Activated CD8-positive, alpha-beta memory T cell treated with anti-CD3 and anti-CD28 coated beads, Interleukin-2, amount 10 ng/mL, durations not matched to agents 7 days and 5 days (primary cell): ENCODE data around the gene APBA2. TPM values are rescaled to one million over a fixed set of nuclear protein-coding genes. Genes with fewer than 3 reads are reported as not detected.

Experiments
- ATAC-seq: fragments of 150-1000 bp; cut with Tn5 transposase; one replicate; pipeline ENCODE4 v1.10.0; 2021; ENCODE audit warnings: moderate library complexity
- CTCF ChIA-PET: fragments of 350-600 bp; sonication (Branson Sonifier 250); formaldehyde crosslinking; loops from one replicate; lab custom pipeline; 2021; ENCODE audit warnings: antibody characterized with exemption; lab: Charles Lee
- DNase-seq: peaks from one replicate; pipeline ENCODE4 v3.0.0-alpha.2; 2020
- H3K27ac Mint-ChIP-seq: one replicate; pipeline ENCODE4 v1.8.0; 2021; ENCODE audit warnings: mild to moderate bottlenecking, mixed read lengths
- H3K27me3 Mint-ChIP-seq: one replicate; pipeline ENCODE4 v1.8.0; 2021; ENCODE audit warnings: mixed read lengths
- H3K36me3 Mint-ChIP-seq: one replicate; pipeline ENCODE4 v1.8.0; 2021; ENCODE audit warnings: mild to moderate bottlenecking, mixed read lengths
- H3K4me1 Mint-ChIP-seq: one replicate; pipeline ENCODE4 v1.8.0; 2021; ENCODE audit warnings: mixed read lengths
- H3K4me3 Mint-ChIP-seq: one replicate; pipeline ENCODE4 v1.8.0; 2021; ENCODE audit warnings: mild to moderate bottlenecking, moderate library complexity, mixed read lengths
- H3K9me3 Mint-ChIP-seq: one replicate; pipeline ENCODE4 v1.8.0; 2022; ENCODE audit warnings: low read depth, mixed read lengths
- total RNA-seq, 2 experiments: library from RNA; stranded (reverse); gene quantifications; one replicate each; pipeline ENCODE4 v1.2.3, GENCODE V29; 2021

APBA2 gene
- total RNA-seq, 2 experiments from 2014 or later = 2.6 to 7.9 TPM

DNA sequence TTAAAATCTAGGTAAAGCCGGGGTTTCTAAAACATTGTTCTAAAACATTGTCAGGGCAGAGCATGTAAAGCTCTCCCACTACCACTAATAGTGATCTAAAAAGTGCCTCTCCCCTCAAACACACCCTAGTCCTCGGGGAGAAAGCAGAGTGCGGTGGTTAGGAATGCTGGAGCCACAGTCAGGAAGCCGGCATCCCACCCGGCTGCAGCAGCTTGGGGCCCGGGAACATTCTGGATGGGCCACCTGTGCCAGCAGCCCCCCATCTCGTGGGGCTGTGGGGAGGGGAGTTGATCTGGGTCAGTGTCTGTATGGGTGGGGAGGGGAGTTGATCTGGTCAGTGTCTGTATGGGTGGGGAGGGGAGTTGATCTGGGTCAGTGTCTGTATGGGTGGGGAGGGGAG lies 176.9 kb downstream of the APBA2 start:
- ATAC-seq (no peak), DNase-seq (no peak)
- peaks cover 4% of the 10 kb centered on the region for H3K36me3 Mint-ChIP-seq
- peaks cover 9% of the 10 kb centered on the region for H3K4me1 Mint-ChIP-seq
- CTCF ChIA-PET = no interaction called here
- H3K4me3 Mint-ChIP-seq = no peak overlapping the region
- H3K9me3 Mint-ChIP-seq = no peaks in the 10 kb centered on the region
- H3K27me3 Mint-ChIP-seq = no peaks in the 10 kb centered on the region
- H3K27ac Mint-ChIP-seq = no peak overlapping the region

- no peaks in the 10 kb centered on the region for H3K27me3 Mint-ChIP-seq
- H3K27ac Mint-ChIP-seq = no peak overlapping the region
- H3K4me1 Mint-ChIP-seq = peaks cover 6% of the 10 kb centered on the region
- CTCF ChIA-PET = no interaction called here
- no peak overlapping the region for H3K4me3 Mint-ChIP-seq
- peaks cover 4% of the 10 kb centered on the region for H3K36me3 Mint-ChIP-seq
- ATAC-seq (no peak), DNase-seq (no peak)
- no peaks in the 10 kb centered on the region for H3K9me3 Mint-ChIP-seq
Observed at GRCh38 chr15:29063646-29064045, 177.9 kb downstream of the APBA2 start.

- H3K4me1 Mint-ChIP-seq = peaks cover 1% of the 10 kb centered on the region
- DNase-seq (no peak), ATAC-seq (no peak)
- CTCF ChIA-PET = no interaction called here
- H3K9me3 Mint-ChIP-seq = no peaks in the 10 kb centered on the region
- H3K27me3 Mint-ChIP-seq = no peaks in the 10 kb centered on the region
- H3K4me3 Mint-ChIP-seq = no peak overlapping the region
- peaks cover under 1% of the 10 kb centered on the region for H3K36me3 Mint-ChIP-seq
- no peak overlapping the region for H3K27ac Mint-ChIP-seq
Observed at GRCh38 chr15:29064290-29064689, 178.5 kb downstream of the APBA2 start.

- Mint-ChIP-seq H3K36me3 (no peaks in the 10 kb centered on the region), H3K4me3 (no peak overlapping the region), H3K27me3 (no peaks in the 10 kb centered on the region), H3K27ac (no peak overlapping the region), H3K9me3 (no peaks in the 10 kb centered on the region), H3K4me1 (peaks cover 1% of the 10 kb centered on the region)
- no peak for DNase-seq
- no peak for ATAC-seq
- CTCF ChIA-PET = no interaction called here
Observed at GRCh38 chr15:29064731-29065130, 179.0 kb downstream of the APBA2 start.

DNA sequence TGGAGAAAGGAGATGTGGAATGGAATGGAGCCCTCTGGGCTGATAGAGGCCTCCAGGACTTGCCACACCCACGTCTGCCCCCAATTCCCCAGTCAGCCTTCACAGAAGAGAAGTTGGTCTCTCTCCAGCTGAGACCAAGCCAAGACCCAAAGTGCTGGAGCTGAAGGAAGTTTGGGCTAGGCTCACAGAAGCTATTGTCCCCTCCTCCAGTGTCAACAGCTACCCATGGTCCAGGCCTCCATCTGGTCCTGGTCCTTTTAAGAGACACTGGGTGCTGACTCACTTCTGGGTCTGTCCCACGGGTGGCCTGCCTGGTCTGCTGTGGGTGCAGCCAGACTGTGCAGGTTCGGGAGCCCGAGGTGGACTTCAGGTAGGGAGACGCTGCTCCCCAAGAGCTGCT lies 179.8 kb downstream of the APBA2 start:
- H3K9me3 Mint-ChIP-seq = no peaks in the 10 kb centered on the region
- no peak for ATAC-seq
- CTCF ChIA-PET = no interaction called here
- H3K36me3 Mint-ChIP-seq = no peaks in the 10 kb centered on the region
- H3K4me1 Mint-ChIP-seq = peaks cover 1% of the 10 kb centered on the region
- H3K27ac Mint-ChIP-seq = no peak overlapping the region
- H3K4me3 Mint-ChIP-seq = no peak overlapping the region
- DNase-seq = no peak
- H3K27me3 Mint-ChIP-seq = no peaks in the 10 kb centered on the region

DNA sequence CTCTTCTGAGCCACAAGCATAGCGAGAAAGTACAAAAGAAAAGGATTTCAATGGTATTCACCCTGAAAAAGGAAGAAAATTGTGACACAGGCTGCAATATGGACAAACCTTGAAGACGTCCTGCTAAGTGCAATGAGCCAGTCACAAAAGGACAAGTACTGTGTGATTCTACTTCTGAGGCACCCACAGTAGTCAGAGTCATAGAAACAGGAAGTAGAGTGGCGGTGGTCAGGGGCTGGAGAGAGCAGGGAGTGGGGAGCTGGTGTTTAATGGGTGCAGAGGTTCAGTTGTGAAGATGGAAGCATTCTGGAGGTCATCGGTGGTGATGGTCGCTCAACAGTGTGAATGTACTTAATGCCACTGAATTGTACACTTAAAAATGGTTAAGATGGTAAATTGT lies 180.5 kb downstream of the APBA2 start:
- H3K9me3 Mint-ChIP-seq = no peaks in the 10 kb centered on the region
- DNase-seq (no peak), ATAC-seq (no peak)
- peaks cover 1% of the 10 kb centered on the region for H3K4me1 Mint-ChIP-seq
- CTCF ChIA-PET = no interaction called here
- no peak overlapping the region for H3K4me3 Mint-ChIP-seq
- no peaks in the 10 kb centered on the region for H3K36me3 Mint-ChIP-seq
- no peaks in the 10 kb centered on the region for H3K27me3 Mint-ChIP-seq
- no peak overlapping the region for H3K27ac Mint-ChIP-seq

DNA sequence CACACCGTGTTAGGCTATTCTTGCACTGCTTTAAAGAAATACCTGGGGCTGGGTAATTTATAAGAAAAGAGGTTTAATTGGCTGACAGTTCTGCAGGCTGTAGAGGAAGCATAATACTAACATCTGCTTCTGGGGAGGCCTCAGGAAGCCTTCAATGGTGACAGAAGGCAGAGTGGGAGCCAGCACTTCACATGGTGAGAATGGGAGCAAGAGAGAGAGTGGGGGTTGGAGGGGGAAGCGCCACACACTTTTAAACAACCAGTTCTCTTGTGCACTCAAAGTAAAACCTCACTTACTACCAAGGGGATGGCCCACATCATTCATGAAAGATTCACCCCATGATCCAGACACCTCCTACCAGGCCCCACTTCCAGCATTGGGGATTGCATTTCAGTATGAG lies 181.1 kb downstream of the APBA2 start:
- Mint-ChIP-seq H3K27me3 (no peaks in the 10 kb centered on the region), H3K36me3 (no peaks in the 10 kb centered on the region), H3K4me3 (no peak overlapping the region), H3K27ac (no peak overlapping the region), H3K4me1 (peaks cover 1% of the 10 kb centered on the region), H3K9me3 (no peaks in the 10 kb centered on the region)
- ATAC-seq = no peak
- CTCF ChIA-PET = no interaction called here
- no peak for DNase-seq

DNA sequence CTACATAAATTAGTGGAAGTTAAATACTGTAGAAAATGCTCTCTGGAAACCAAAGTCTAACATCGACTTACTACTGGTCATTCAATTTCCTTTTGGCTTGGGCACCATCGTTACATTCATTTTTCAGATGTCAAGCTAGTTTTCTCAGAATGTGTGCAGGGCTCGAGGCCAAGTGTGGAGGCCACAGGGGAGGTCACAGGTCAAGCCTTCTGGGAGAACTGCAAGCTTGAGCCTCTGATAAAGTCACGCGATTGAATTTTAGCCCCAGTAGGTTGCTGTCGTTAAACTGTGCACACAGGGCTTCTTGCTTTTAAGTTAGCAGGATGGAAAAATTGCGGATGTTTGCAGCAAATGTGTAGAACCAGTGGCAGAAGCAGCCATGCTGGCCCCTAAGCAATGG lies 182.2 kb downstream of the APBA2 start:
- Mint-ChIP-seq H3K4me3 (no peak overlapping the region), H3K9me3 (no peaks in the 10 kb centered on the region), H3K27me3 (no peaks in the 10 kb centered on the region), H3K4me1 (peaks cover 1% of the 10 kb centered on the region), H3K36me3 (no peaks in the 10 kb centered on the region), H3K27ac (no peak overlapping the region)
- no peak for DNase-seq
- ATAC-seq = no peak
- CTCF ChIA-PET = no interaction called here

DNA sequence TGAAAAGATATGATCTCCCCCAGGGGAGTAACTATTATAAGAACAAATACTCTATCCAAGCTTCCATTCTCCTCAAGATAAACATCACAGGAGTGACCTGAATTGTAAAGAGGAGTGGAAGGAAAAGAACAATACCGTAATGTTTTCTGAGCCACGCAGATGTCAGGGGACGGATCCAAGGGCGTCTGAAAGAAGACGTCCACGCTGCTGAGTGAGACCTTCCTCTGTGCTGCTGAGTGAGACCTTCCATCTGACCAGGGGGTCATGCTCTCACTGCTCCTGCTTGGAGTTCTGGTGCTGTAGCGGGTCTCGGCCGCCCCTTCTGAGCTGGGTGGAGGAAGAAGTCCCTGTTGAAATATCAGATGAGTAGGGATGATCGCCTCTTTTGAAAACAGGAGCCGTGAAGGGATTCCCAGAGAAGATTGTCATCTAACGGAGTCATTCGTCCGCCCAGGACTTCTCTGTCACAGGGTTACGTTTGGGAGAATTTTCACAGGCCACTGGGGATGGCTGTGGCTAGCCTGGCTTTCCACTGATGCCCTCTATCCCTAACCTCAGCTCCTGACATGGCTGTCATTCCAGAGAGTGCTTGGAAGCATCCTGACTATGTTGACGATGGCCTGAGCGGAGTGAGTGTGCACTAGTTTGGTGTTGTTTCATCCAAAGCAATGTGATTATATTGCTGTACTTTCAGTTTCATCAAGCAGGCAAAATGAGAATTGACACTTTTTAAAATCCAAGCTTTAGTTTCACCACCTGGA lies 184.9 kb downstream of the APBA2 start:
- Mint-ChIP-seq H3K4me1 (peaks cover 1% of the 10 kb centered on the region), H3K9me3 (no peaks in the 10 kb centered on the region), H3K27me3 (no peaks in the 10 kb centered on the region), H3K36me3 (no peaks in the 10 kb centered on the region), H3K27ac (no peak overlapping the region), H3K4me3 (no peak overlapping the region)
- CTCF ChIA-PET = interaction anchor here (1.5 kb wide), 1 partner anchor 20 kb away, joined by 4 read pairs; no protein-coding TSS in a partner anchor
- no peak for DNase-seq
- ATAC-seq = no peak

DNA sequence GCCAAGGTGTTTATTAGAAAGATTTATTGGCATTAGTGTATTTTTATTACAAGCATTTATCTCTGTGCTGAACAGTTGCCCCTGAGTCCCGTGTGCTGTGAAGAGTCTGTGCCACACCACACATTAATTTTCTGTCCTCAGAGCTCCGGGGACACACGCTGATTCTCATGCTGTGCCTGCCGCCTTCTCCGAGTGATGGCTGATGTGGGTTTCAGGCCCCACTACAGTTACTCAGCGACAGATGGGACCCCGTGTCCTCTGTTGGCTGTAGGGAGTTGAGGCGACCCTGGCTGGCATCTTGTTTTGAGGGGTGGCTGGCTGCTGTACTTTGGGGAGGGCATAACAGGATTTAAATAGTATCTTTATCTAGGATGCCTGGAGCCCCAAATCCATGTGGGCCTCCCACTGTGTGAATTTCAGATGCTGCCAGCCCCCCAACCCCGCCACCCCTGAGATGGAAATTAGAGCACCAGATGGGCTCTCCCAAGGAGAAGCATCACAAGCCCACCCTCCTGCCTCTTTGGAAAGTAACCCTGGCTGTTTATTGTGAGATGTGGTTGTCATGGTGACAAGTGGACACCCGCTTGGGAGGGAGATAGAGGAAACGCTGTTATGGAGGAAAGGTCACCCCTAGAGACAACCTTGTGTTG lies 185.6 kb downstream of the APBA2 start:
- DNase-seq (no peak), ATAC-seq (no peak)
- CTCF ChIA-PET = interaction anchor here (1.5 kb wide), 1 partner anchor 19 kb away, joined by 4 read pairs; no protein-coding TSS in a partner anchor
- Mint-ChIP-seq H3K4me3 (no peak overlapping the region), H3K27ac (no peak overlapping the region), H3K36me3 (no peaks in the 10 kb centered on the region), H3K4me1 (peaks cover under 1% of the 10 kb centered on the region), H3K9me3 (no peaks in the 10 kb centered on the region), H3K27me3 (no peaks in the 10 kb centered on the region)

DNA sequence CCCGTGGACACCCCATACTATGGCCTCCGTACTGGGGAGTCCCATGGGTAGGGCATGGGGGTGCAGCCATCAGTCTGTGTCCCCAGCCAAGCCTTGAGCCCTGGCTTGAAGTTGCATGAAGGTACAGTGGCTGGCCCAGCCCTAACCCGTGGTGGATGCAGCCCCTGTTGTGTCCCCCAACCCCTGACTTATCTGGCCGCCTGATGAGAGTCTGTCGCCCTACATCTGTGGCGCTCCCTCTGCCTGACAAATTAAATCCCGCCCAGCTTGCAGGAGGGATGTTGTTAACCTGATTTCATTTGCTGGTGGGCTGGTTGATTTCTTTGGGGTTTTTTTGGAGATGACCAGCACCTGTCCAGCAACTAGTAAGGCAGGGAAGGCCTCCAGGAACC lies 186.1 kb downstream of the APBA2 start:
- Mint-ChIP-seq H3K27ac (no peak overlapping the region), H3K4me1 (no peaks in the 10 kb centered on the region), H3K27me3 (no peaks in the 10 kb centered on the region), H3K4me3 (no peak overlapping the region), H3K36me3 (no peaks in the 10 kb centered on the region), H3K9me3 (no peaks in the 10 kb centered on the region)
- DNase-seq = no peak
- CTCF ChIA-PET = no interaction called here
- no peak for ATAC-seq

GRCh38 chr15:29072444-29072843 lies 186.7 kb downstream of the APBA2 start:
- Mint-ChIP-seq H3K9me3 (no peaks in the 10 kb centered on the region), H3K36me3 (no peaks in the 10 kb centered on the region), H3K27ac (no peak overlapping the region), H3K4me3 (no peak overlapping the region), H3K4me1 (no peaks in the 10 kb centered on the region), H3K27me3 (no peaks in the 10 kb centered on the region)
- ATAC-seq (no peak), DNase-seq (no peak)
- CTCF ChIA-PET = no interaction called here

GRCh38 chr15:29074045-29074444 lies 188.3 kb downstream of the APBA2 start:
- no peaks in the 10 kb centered on the region for H3K27me3 Mint-ChIP-seq
- no peaks in the 10 kb centered on the region for H3K9me3 Mint-ChIP-seq
- ATAC-seq (no peak), DNase-seq (no peak)
- CTCF ChIA-PET = no interaction called here
- H3K4me1 Mint-ChIP-seq = no peaks in the 10 kb centered on the region
- H3K27ac Mint-ChIP-seq = no peak overlapping the region
- H3K4me3 Mint-ChIP-seq = no peak overlapping the region
- no peaks in the 10 kb centered on the region for H3K36me3 Mint-ChIP-seq

- no peak overlapping the region for H3K4me3 Mint-ChIP-seq
- H3K36me3 Mint-ChIP-seq = no peaks in the 10 kb centered on the region
- no peaks in the 10 kb centered on the region for H3K9me3 Mint-ChIP-seq
- H3K27me3 Mint-ChIP-seq = no peaks in the 10 kb centered on the region
- H3K27ac Mint-ChIP-seq = no peak overlapping the region
- DNase-seq (no peak), ATAC-seq (no peak)
- H3K4me1 Mint-ChIP-seq = no peaks in the 10 kb centered on the region
- CTCF ChIA-PET = interaction anchor here (3.2 kb wide), 1 partner anchor 12 kb away, joined by 22 read pairs; no protein-coding TSS in a partner anchor
Observed at GRCh38 chr15:29078541-29078940, 192.8 kb downstream of the APBA2 start.
